ENCODE results near the gene ZNF22.

- no peak for TF ChIP-seq CTCF (IDR thresholded peaks at IDR 0.05)
- TF ChIP-seq POLR2AphosphoS5 (IDR thresholded peaks at IDR 0.05; ENCODE audit: insufficient read depth in 1 of 2, low read depth in 1 of 2): no peak
Observed at GRCh38 chr10:44982496-44982895, 18.2 kb upstream of the ZNF22 start.

Data from vagina (tissue), 2 donors.